Measurements from ENCODE around the gene MECP2. TPM values are rescaled to one million over a fixed set of nuclear protein-coding genes. Genes with fewer than 3 reads are reported as not detected.

The MECP2 gene
- total RNA-seq, 2 experiments from 2014 or later, result 81.1 to 84.5 TPM

DNA sequence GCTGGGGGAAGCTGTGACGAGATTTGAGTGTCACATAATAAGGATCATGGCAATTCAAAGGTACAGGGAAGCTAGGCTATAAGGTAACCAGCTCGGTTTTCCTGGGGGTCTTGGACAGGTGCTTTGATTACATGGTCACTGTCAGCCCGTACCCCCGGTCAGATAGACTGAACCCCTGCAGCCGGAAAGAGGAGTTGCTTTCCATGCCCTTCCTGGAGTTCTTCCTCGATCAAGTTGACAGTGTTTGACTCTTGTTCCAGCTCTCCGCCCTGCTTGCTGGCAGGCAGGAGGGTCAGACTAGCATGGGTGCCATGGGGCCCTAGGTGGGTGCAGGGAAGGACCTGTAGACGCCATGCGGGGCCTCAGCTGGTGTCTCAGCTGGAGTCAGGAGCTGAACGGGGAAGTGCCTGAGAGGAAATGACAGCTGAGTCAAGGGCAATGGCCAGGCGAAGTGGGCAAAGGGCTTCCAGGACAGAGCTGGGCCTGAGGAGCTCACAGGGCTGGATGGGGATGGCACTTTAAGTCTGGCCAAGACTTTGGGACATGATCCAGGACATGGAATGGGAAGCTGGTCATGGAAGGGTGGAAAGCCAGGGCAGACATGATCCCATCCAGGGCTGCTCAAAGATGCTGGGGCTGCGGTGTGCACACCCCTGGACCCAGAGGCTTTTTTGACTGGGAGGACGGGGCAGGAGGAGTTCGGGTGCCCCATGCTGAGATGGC is 123.4 kb downstream of the MECP2 start:
- no peaks in the 10 kb centered on the region for H3K27me3 Mint-ChIP-seq
- peaks cover 20% of the 10 kb centered on the region for H3K4me1 Mint-ChIP-seq
- CTCF ChIA-PET, result interaction anchor here (1.0 to 1.7 kb wide), 2 partner anchors 7 to 10 kb away, joined by 4 to 6 read pairs; no protein-coding TSS in a partner anchor
- peak overlapping the region; percentile 95 for H3K27ac Mint-ChIP-seq
- no peak for ATAC-seq
- peaks cover 10% of the 10 kb centered on the region for H3K36me3 Mint-ChIP-seq
- no peaks in the 10 kb centered on the region for H3K9me3 Mint-ChIP-seq (ENCODE audit: low read depth)
- H3K4me3 Mint-ChIP-seq, result peak overlapping the region; percentile 89
- no peak for DNase-seq

DNA sequence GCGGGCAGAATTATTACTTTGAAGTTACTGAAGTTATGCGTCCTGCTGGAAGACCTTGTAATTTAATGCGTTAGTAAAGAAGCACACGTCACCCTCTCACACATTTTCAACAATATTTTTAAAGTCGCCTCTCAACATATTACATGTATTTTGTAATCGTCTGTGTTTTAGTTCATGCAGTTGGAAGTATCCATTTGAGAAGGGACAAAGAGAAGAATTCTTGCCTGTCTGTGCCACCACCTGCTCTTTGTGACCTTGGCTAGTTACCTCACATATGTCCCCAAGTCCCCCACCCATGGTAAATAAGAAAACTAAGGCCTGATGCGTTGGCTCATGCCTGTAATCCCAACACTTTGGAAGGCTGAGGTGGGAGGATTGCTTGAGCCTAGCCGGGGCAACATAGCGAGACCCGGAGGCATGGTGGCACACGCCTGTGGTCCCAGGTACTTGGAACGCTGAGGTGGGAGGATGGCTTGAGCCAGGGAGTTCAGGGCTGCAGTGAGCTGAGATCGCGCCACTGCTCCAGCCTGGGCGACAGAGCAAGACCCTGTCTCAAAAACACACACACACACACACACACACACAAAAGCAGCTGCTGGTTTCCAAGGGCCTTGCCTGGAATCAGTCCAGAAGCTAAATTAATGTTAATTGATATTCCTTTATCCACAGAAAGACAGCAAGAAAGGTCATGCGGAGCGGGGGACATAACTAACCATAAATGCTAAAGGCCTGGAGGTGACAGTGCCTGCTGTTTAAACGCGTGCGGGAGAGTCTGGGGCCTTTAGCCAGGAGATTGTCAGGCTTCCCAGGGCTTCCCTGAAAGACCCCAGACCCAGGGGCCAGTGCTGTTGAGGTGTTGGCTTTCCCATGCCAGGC is 124.2 kb downstream of the MECP2 start:
- H3K36me3 Mint-ChIP-seq, result peaks cover 12% of the 10 kb centered on the region
- H3K27me3 Mint-ChIP-seq, result no peaks in the 10 kb centered on the region
- no peaks in the 10 kb centered on the region for H3K9me3 Mint-ChIP-seq (ENCODE audit: low read depth)
- peaks cover 20% of the 10 kb centered on the region for H3K4me1 Mint-ChIP-seq
- CTCF ChIA-PET, result interaction anchor here (1.0 to 1.7 kb wide), 2 partner anchors 8 to 11 kb away, joined by 4 to 6 read pairs; no protein-coding TSS in a partner anchor
- H3K27ac Mint-ChIP-seq, result peak overlapping the region; percentile 95
- ATAC-seq, result no peak
- DNase-seq, result no peak
- H3K4me3 Mint-ChIP-seq, result peak overlapping the region; percentile 89

DNA sequence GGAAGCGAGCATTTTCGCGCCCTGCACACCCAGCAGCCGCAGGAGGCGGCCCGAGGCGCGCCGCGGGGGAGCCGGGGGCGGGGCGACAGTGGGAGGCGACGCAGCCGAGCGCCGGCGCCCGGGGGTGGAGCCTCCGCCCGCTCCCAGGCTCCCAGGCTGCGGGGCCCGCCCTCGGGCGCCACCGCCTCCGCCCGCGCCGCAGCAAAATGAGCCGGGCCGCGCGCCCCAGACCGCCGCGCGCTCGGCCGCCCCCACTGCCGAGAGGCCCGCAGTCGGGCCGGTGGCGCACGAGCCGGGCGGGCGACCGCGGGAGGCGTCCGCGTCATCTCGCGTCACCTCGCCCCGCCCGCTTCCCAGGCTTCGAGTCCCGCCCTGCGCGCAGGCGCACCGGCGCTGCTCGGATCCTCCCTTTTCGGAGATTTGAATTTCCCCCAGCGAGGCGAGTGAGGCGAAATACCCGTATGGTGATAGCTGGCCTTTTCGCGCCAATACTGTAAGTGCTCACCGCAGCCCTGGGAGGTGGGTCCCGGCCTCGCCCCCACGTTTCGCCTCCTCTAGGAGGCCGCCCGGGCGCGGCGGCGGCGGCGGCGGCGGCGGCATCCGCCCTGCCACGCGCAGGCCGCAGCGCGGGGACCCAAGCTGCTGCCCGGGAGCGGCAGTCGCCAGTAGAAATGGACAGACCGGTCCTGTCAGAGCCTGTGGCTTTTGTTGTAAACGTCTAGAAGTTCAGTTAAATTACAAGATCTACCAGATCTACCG is 125.0 kb downstream of the MECP2 start, which contains the start of gene TMEM187:
Gene TMEM187 (plus strand): TSS at position 387 of the 759 bp plus-strand sequence. CDS start 9,309 bp downstream, outside the sequence.
- no peaks in the 10 kb centered on the region for H3K9me3 Mint-ChIP-seq (ENCODE audit: low read depth)
- H3K27ac Mint-ChIP-seq, result peak within 1 kb of the TSS; percentile 100
- H3K4me3 Mint-ChIP-seq, result peak within 1 kb of the TSS; percentile 95
- peaks cover 20% of the 10 kb centered on the region for H3K36me3 Mint-ChIP-seq
- CTCF ChIA-PET, result interaction anchor here (1.3 to 1.7 kb wide), 2 partner anchors 9 to 40 kb away, joined by 3 to 6 read pairs; no protein-coding TSS in a partner anchor
- ATAC-seq, result peak; percentile 53
- peaks cover 22% of the 10 kb centered on the region for H3K4me1 Mint-ChIP-seq
- peak; percentile 94 for DNase-seq
- H3K27me3 Mint-ChIP-seq, result no peaks in the 10 kb centered on the region

Small RNA genes lying within 50 kb of the gene (microRNA-seq; reads per million reads assigned to microRNA genes)
- gene MIR3202-1 (not detected), gene MIR3202-2 (not detected), gene MIR718 (not detected)

Other genes with a start within 250 kb of the MECP2 start
- 1 to 10 TPM; 3.6 to 4.9 TPM for gene L1CAM, start 211.5 kb downstream of the MECP2 start, total RNA-seq
- gene AVPR2, start 193.0 kb downstream of the MECP2 start, total RNA-seq, result not detected
- 100 to 1,000 TPM; 188 to 300 TPM for gene ARHGAP4, start 171.5 kb downstream of the MECP2 start, total RNA-seq
- gene NAA10, start 162.7 kb downstream of the MECP2 start, total RNA-seq, result 100 to 1,000 TPM in 1 of 2 experiments, 10 to 100 TPM in 1; 92.8 to 115 TPM
- 1 to 10 TPM; 6.8 to 7.5 TPM for gene RENBP, start 153.1 kb downstream of the MECP2 start, total RNA-seq
- gene HCFC1, start 125.9 kb downstream of the MECP2 start, total RNA-seq, result 100 to 1,000 TPM; 136 to 138 TPM
- gene TMEM187, start 125.0 kb downstream of the MECP2 start, total RNA-seq, result 10 to 100 TPM in 1 of 2 experiments, 1 to 10 TPM in 1; 8.6 to 10.7 TPM
- 100 to 1,000 TPM; 127 to 148 TPM for gene IRAK1, start 77.8 kb downstream of the MECP2 start, total RNA-seq
- not detected for gene OPN1LW, start 46.5 kb upstream of the MECP2 start, total RNA-seq
- gene OPN1MW, start 84.9 kb upstream of the MECP2 start, total RNA-seq, result not detected
- not detected for gene OPN1MW2, start 122.0 kb upstream of the MECP2 start, total RNA-seq
- gene OPN1MW3, start 159.9 kb upstream of the MECP2 start, total RNA-seq, result not detected
- gene TEX28, start 197.4 kb upstream of the MECP2 start, total RNA-seq, result not detected
- 1 to 10 TPM in 1 of 2 experiments, under 1 TPM in 1; 0.75 to 1.1 TPM for gene TKTL1, start 198.1 kb upstream of the MECP2 start, total RNA-seq